WI38 (cell line): Measurements from ENCODE around the gene KIAA1958.

Experiments used
- H3K4me3 ChIP-seq: 2 replicates; pipeline ENCODE4 v1.5.1; 2011; ENCODE audit warnings: low read depth, mild to moderate bottlenecking, control low read depth, low read length
- TF ChIP-seq, protein P1 (sequence below): IDR thresholded peaks from 2 replicates; pipeline ENCODE4 v1.5.1; 2012; ENCODE audit warnings: low read depth, mild to moderate bottlenecking, control low read depth, low read length

Gene KIAA1958

GRCh38 chr9:112446080-112446479 is 40.5 kb upstream of the KIAA1958 start:
- TF ChIP-seq, protein P1, sequence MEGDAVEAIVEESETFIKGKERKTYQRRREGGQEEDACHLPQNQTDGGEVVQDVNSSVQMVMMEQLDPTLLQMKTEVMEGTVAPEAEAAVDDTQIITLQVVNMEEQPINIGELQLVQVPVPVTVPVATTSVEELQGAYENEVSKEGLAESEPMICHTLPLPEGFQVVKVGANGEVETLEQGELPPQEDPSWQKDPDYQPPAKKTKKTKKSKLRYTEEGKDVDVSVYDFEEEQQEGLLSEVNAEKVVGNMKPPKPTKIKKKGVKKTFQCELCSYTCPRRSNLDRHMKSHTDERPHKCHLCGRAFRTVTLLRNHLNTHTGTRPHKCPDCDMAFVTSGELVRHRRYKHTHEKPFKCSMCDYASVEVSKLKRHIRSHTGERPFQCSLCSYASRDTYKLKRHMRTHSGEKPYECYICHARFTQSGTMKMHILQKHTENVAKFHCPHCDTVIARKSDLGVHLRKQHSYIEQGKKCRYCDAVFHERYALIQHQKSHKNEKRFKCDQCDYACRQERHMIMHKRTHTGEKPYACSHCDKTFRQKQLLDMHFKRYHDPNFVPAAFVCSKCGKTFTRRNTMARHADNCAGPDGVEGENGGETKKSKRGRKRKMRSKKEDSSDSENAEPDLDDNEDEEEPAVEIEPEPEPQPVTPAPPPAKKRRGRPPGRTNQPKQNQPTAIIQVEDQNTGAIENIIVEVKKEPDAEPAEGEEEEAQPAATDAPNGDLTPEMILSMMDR = no peak
- H3K4me3 ChIP-seq = no peak overlapping the region

GRCh38 chr9:112446526-112446925 is 40.1 kb upstream of the KIAA1958 start:
- TF ChIP-seq, protein P1 = no peak
- no peak overlapping the region for H3K4me3 ChIP-seq

GRCh38 chr9:112447283-112447761 is 39.3 kb upstream of the KIAA1958 start:
- no peak overlapping the region for H3K4me3 ChIP-seq
- TF ChIP-seq, protein P1 = no peak

DNA sequence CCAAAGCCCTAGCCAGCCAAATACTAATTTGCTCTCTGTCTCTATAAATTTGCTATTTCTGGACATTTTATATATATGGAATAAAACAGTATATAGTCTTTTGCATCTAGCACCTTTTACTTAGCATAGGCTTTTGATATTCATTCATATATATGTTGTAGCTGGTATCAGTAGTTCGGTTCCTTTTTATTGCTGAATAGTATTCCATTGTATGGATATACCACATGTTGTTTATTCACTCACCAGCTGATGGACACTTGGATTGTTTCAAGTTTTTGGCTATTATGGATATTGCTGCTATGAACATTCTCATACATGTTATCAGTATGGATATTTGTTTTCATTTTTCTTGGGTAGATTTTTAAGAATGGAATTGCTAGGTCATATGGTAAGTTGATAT is 23.8 kb upstream of the KIAA1958 start:
- TF ChIP-seq, protein P1 = no peak
- H3K4me3 ChIP-seq = no peak overlapping the region

- TF ChIP-seq, protein P1 = no peak
- no peak overlapping the region for H3K4me3 ChIP-seq
These were observed 21.3 kb upstream of the KIAA1958 start for GRCh38 chr9:112465352-112465751.

DNA sequence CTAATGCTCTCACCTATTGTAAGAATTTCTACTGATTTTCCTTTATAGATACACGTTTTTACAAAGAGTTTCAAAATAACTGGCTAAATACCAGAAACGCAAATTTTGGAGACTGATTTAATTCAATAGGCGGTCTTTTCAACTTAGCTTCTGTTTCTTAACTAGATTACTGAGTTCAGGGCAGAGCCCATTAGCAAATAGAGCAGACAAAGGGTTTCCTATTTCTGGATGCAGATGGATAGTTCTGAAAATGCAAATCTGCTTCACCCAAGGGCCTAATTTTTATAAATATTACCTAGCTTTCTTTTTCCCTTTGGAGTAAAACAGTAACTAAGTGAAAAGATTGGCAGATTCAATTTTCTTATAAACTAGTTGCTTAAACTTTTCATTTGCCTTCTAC is 13.6 kb upstream of the KIAA1958 start:
- TF ChIP-seq, protein P1 = no peak
- no peak overlapping the region for H3K4me3 ChIP-seq

- TF ChIP-seq, protein P1 = no peak
- H3K4me3 ChIP-seq = no peak overlapping the region
These were observed 12.6 kb upstream of the KIAA1958 start for GRCh38 chr9:112473986-112474385.
